GM12874 (cell line): Measurements from ENCODE around the gene VPS8.

Source experiments
- TF ChIP-seq, protein P1 (sequence below): IDR thresholded peaks from 2 replicates; pipeline ENCODE4 v1.5.1; 2011; ENCODE audit warnings: low read depth, mild to moderate bottlenecking, control low read depth, low read length, moderate library complexity; ENCODE audit not compliant: insufficient read depth

The VPS8 gene

DNA sequence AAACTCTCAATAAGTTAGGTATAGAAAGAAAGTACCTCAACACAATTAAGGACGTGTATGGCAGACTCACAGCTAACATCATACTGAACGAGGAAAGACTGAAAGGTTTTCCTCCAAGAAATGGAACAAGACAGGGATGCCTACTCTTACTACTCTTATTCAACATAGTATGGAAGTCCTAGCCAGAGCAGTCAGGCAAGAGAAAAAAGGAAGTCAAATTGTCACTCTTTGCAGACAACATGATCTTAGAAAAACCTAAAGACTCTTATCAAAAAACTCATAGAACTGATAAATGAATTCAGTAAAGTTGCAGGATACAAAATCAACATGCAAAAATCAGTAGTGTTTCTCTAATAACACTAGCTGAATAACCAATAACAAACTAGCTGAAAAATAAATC, 244.9 kb downstream of the VPS8 start:
- TF ChIP-seq, protein P1, sequence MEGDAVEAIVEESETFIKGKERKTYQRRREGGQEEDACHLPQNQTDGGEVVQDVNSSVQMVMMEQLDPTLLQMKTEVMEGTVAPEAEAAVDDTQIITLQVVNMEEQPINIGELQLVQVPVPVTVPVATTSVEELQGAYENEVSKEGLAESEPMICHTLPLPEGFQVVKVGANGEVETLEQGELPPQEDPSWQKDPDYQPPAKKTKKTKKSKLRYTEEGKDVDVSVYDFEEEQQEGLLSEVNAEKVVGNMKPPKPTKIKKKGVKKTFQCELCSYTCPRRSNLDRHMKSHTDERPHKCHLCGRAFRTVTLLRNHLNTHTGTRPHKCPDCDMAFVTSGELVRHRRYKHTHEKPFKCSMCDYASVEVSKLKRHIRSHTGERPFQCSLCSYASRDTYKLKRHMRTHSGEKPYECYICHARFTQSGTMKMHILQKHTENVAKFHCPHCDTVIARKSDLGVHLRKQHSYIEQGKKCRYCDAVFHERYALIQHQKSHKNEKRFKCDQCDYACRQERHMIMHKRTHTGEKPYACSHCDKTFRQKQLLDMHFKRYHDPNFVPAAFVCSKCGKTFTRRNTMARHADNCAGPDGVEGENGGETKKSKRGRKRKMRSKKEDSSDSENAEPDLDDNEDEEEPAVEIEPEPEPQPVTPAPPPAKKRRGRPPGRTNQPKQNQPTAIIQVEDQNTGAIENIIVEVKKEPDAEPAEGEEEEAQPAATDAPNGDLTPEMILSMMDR, result no peak

DNA sequence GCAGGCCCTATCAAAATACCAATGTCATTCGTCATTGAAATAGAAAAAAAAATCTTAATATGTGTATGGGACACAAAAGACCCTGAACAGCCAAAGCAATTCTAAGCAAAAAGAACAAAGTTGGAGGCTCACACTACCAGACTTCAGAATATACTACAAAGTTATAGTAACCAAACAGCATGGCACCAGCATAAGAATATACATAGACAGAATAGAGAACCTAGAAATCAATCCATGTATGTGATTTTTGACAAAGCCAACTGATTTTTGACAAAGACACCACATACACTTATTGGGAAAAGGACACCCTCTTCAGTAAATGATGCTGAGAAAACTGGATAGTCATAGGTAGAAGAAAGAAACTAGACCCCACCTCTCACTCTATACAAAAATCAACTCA, 245.9 kb downstream of the VPS8 start:
- TF ChIP-seq, protein P1, result no peak

DNA sequence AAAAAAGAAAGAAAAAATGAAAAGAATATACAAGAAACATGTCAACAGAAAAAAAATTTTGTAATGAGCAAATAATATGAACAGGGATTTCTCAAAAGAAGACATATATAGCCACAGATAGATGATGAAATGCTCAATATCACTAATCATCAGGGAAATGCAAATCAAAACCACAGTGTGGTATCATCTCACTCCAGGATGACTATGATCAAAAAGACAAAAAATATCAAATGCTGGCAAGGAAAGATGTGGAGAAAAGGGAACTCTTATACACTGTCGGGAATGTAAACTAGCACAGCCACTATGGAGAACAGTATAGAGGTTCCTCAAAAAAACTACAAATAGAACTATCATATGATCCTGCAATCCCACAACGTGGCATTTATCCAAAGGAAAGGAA, 246.8 kb downstream of the VPS8 start:
- TF ChIP-seq, protein P1, result no peak

DNA sequence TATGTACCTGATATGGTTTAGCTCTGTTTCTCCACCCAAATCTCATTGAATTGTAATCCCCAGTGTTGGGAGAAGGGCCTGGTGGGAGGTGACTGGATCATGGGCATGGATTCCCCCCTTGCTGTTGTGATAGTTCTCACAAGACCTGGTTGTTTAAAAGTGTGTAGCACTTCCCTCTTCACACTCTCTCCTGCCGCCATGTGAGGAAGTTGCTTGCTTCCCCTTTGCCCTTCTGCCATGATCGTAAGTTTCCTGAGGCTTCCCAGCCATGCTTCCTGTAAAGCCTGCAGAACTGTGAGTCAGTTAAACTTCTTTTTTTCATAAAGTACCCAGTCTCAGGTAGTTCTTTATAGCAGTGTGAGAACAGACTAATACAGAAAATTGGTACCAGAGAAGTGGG, 247.8 kb downstream of the VPS8 start:
- TF ChIP-seq, protein P1, result no peak

DNA sequence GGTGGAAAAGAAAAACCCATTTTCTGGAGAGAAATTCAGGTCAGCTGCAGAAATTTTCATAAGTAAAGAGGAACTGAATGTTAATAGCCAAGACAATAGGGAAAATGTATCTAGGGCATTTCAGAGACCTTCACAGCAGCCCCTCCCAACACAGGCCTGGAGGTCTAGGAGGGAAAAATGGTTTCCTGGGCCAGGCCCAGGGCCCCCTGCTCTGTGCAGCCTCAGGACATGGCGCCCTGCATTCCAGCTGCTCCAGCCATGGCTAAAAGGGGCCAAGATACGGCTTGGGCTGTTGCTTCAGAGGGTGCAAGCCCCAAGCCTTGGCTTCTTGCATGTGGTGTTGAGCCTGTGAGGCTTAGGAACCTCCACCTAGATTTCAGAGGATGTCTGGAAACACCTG, 248.7 kb downstream of the VPS8 start:
- TF ChIP-seq, protein P1, result no peak

DNA sequence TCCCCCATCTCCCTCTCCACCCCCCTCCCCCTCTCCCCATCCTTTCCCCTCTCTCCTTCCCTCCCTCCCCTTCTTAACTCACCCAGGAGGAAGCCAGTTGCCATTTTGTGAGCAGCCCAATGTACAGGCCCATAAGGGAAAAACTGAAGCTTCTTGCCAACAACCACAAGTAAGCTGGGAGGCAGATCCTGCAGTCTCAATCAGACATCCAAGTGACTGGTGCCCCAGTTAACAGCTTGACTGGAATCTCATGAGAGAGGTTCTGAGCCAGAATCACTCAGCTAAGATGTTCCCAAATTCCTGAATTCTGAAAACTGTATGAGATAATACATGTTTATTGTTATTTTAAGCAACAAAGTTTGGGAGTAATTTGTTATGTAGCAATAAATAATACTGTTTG, 250.2 kb downstream of the VPS8 start:
- TF ChIP-seq, protein P1, result no peak

DNA sequence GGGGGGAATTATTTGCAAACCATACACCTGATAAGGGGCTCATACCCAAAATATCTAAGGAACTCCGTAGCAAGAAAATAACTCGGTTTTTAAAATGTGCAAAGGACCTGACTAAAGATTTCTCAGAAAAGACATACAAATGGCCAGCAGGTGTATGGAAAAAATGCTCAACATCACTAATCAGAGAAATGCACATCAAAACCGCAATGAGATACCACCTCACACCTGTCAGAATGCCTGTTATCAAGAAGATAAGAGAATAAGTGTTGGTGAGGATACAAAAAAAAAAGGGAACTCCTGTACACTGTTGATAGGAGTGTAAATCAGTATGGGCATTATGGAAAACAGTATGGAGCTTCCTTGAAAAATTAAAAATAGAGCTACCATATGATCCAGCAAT, 251.5 kb downstream of the VPS8 start:
- TF ChIP-seq, protein P1, result no peak

DNA sequence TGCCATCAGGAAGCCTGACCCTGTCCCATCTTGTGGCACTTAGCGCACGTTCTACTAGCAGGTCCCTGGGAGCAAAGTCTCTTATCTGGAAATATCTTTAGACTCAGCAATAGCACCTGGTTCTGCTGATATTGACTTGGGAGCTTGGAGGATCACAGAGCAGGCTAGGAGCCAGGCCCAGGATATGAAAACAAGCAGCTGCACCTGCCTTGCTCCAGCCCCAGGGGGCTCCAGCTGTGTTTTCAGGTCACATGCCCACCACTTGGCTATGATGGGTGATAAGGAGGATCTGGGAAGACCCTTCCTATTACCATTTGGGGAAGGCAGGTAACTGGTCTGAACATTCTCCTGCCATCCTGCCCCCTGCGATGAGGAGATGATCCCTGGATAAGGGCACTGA, 253.1 kb downstream of the VPS8 start:
- TF ChIP-seq, protein P1, result 0 out of 2 replicates have a peak, but pooled peaks have one; percentile 8
